Tibial nerve (tissue), 4 donors: ENCODE results near the gene ZNF761. TPM values are rescaled to one million over a fixed set of nuclear protein-coding genes. Genes with fewer than 3 reads are reported as not detected.
"Not testable (repeated sequence)": the region's sequence is repeated elsewhere in the genome, so short reads cannot be mapped to it uniquely, and the experiment has no call there.

Experiments
- DNase-seq, 2 donors: peaks; one replicate each; pipeline ENCODE4 v3.0.0-alpha.2; 2019; ENCODE audit warnings: low spot score in 2 of 2
- H3K27ac ChIP-seq, 4 donors: fragments of 200-600 bp; sonication (generic) in 3 of 4; one replicate each; pipeline ENCODE4 v1.5.1; 2017 to 2019; ENCODE audit warnings: mild to moderate bottlenecking in 1 of 4
- H3K27me3 ChIP-seq, 2 donors: fragments of 200-600 bp; sonication (generic) in 1 of 2; one replicate each; pipeline versions ENCODE4 v1.5.1 to v1.6.0; 2017 to 2019
- H3K36me3 ChIP-seq, 3 donors: fragments of 200-600 bp; sonication (generic); one replicate each; pipeline ENCODE4 v1.5.1; 2018 to 2019
- H3K4me1 ChIP-seq, 4 donors: fragments of 200-600 bp; sonication (generic) in 3 of 4; one replicate each; pipeline ENCODE4 v1.5.1; 2017 to 2019
- H3K4me3 ChIP-seq, 4 donors: fragments of 200-600 bp; sonication (generic) in 3 of 4; one replicate each; pipeline ENCODE4 v1.5.1; 2017 to 2019; ENCODE audit warnings: mild to moderate bottlenecking in 1 of 4, moderate library complexity in 1 of 4
- H3K9me3 ChIP-seq, 4 donors: fragments of 200-600 bp; sonication (generic) in 3 of 4; one replicate each; pipeline ENCODE4 v1.5.1; 2017 to 2019
- CTCF ChIP-seq, 5 experiments: fragments of 200-600 bp in 3 of 5; fragments of 450-650 bp in 2 of 5; sonication (generic) in 3 of 5; IDR thresholded peaks; one replicate each; pipeline ENCODE4 v1.5.1; 2016 to 2019; ENCODE audit warnings: antibody characterized with exemption in 5 of 5, mild to moderate bottlenecking in 3 of 5, moderate library complexity in 2 of 5
- EP300 ChIP-seq, 2 donors: sonication (generic); formaldehyde crosslinking; IDR thresholded peaks; one replicate each; pipeline ENCODE4 v1.6.1; 2017; ENCODE audit warnings: antibody characterized with exemption in 2 of 2, mild to moderate bottlenecking in 1 of 2
- POLR2A ChIP-seq, 2 donors: fragments of 450-650 bp; IDR thresholded peaks; one replicate each; pipeline ENCODE4 v1.6.1; 2017; ENCODE audit warnings: antibody characterized with exemption in 2 of 2, mild to moderate bottlenecking in 2 of 2, moderate library complexity in 2 of 2
- WGBS, 2 donors: methylation state at CpG; one replicate each; pipeline ENCODE4 v1.1.5; 2018; 5-methylcytosine and 5-hydroxymethylcytosine counted together
- total RNA-seq, 4 donors: library from RNA; depleted of rRNA; stranded (reverse); fragments of >200 nt; gene quantifications; one replicate each; pipeline ENCODE4 v1.1.0, GENCODE V29; 2016

Gene ZNF761
- total RNA-seq, 4 donors from 2014 or later, result 9.2 to 15.3 (median 10.5) TPM

DNA sequence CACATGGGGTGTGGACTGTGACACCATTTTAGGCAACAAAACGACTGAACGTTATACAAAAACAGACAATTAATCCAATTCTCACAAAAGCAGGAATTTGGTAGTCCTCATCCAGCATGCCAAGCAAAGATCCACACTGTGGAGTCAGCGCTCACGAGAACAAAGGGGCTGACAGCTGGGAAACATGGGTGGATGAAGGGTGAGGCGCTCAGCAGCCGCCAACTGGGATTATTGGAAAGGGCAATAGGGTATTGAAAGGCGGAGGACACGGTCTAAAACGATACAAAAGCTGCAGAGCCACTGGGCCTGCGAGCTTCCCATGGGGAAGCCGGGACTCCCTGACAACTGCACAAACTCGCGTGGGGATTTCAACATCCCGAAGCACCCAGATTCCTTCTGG is 31.1 kb downstream of the ZNF761 start:
- no peak for DNase-seq
- H3K9me3 ChIP-seq, result peaks cover 0 to 49% (median 5%) of the 10 kb centered on the region in 4 donors
- no peak overlapping the region for H3K4me3 ChIP-seq
- peaks cover 0 to 13% (median 0%) of the 10 kb centered on the region in 3 donors for H3K36me3 ChIP-seq
- TF ChIP-seq EP300 (IDR thresholded peaks at IDR 0.05) (no peak), CTCF (IDR thresholded peaks at IDR 0.05) (no peak), POLR2A (IDR thresholded peaks at IDR 0.05) (no peak)
- H3K27ac ChIP-seq, result no peak overlapping the region
- WGBS, 2 donors, result 37 to 49% methylated on average over 14 of the region's 14 CpGs
- peaks cover 0 to 7% of the 10 kb centered on the region in 2 donors for H3K27me3 ChIP-seq
- peaks cover 0 to 7% (median 3%) of the 10 kb centered on the region in 4 donors for H3K4me1 ChIP-seq

DNA sequence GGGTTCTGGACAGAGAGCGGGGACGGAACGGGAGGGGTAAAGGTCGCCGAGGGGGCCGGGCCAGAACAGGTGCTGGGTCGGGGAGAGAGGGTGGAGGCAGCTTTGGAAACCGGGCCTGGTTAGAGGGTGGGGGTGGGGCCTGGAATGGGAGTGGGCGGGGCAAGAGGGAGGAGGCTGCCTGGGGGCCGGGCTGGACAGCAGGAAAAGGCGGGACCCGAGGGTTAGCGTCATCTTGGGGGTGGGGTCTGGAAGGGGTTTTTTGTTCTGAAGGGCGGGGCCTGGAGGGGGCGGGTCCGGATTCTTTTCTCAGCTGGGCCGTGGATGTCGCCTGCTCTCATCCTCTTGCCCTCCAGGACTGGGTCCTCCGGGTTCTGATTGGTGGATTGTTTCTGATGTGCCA is 31.5 kb downstream of the ZNF761 start:
- Histone ChIP-seq H3K4me3 (no peak overlapping the region), H3K27me3 (peaks cover 0 to 7% of the 10 kb centered on the region in 2 donors), H3K27ac (no peak overlapping the region)

DNA sequence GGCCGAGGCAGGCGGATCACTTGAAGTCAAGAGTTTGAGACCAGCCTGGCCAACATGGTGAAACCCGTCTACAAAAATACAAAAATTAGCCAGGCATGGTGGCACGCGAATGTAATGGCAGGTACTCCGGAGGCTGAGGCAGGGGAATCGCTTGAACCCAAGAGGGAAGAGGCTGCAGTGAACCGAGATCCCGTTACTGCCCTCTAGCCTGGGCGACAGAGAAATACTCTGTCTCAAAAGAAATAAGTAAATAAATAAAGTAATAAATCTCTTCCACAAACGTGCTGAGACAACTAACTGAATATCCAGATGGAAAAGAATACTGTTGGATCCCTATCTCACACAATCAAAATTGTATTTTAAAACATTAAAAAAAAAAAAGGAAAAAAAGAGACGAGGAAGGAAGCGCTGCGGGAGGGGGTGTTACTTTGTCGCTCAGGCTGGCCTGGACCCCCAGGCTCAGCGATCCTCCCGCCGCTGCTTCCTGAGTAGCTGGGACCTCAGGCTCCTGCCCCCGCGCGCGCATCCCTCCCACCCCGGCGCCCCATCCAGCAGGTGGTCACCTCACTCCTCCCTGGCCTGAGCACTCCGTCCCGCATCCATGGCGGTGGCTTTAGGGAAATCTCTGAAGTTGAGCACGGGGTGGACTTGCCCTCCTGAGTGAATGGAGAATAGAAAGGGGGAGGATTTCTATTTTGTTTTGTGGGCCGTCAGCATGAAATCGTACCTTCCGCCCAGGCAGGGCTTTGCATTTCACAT is 35.1 kb downstream of the ZNF761 start:
- TF ChIP-seq EP300 (IDR thresholded peaks at IDR 0.05) (no peak), CTCF (IDR thresholded peaks at IDR 0.05) (no peak), POLR2A (IDR thresholded peaks at IDR 0.05) (no peak)
- H3K27me3 ChIP-seq, result peaks cover 0 to 7% of the 10 kb centered on the region in 2 donors
- peaks cover 0 to 17% (median 0%) of the 10 kb centered on the region in 3 donors for H3K36me3 ChIP-seq
- DNase-seq, result no peak
- H3K9me3 ChIP-seq, result peaks cover 0 to 16% (median 0%) of the 10 kb centered on the region in 4 donors
- peak overlapping the region; percentile 56 to 80 (median 69) for H3K4me3 ChIP-seq
- 9% methylated on average over 31 of the region's 31 CpGs for WGBS, 2 donors
- peaks cover 0 to 14% (median 6%) of the 10 kb centered on the region in 4 donors for H3K4me1 ChIP-seq
- H3K27ac ChIP-seq, result peak overlapping the region in 2 of 4 donors; percentile 66 to 82

More for the DNA sequence above, 31.5 kb downstream of the ZNF761 start:
- no peak for DNase-seq
- peaks cover 0 to 9% (median 0%) of the 10 kb centered on the region in 3 donors for H3K36me3 ChIP-seq
- peaks cover 0 to 45% (median 3%) of the 10 kb centered on the region in 4 donors for H3K9me3 ChIP-seq
- WGBS, 2 donors, result 7 to 12% methylated on average over 13 to 19 of the region's 19 CpGs
- H3K4me1 ChIP-seq, result peaks cover 0 to 11% (median 3%) of the 10 kb centered on the region in 4 donors
- TF ChIP-seq EP300 (IDR thresholded peaks at IDR 0.05) (no peak), POLR2A (IDR thresholded peaks at IDR 0.05) (no peak), CTCF (IDR thresholded peaks at IDR 0.05) (no peak)

GRCh38 chr19:53467485-53468262 is 35.9 kb downstream of the ZNF761 start, which contains the start of gene ZNF813:
Gene ZNF813, plus strand, starts transcription at chr19:53467733. Its CDS starts 16,090 bp downstream, at chr19:53483823.
- peak within 1 kb of the TSS; percentile 56 to 80 (median 69) for H3K4me3 ChIP-seq
- H3K27ac ChIP-seq, result peak within 1 kb of the TSS in 3 of 4 donors; percentile 30 to 82 (median 66)
- peaks cover 0 to 14% (median 6%) of the 10 kb centered on the region in 4 donors for H3K4me1 ChIP-seq
- peaks cover 0 to 10% (median 0%) of the 10 kb centered on the region in 4 donors for H3K9me3 ChIP-seq
- peak; percentile 94 to 97 for DNase-seq
- TF ChIP-seq EP300 (IDR thresholded peaks at IDR 0.05) (peak; percentile 31 to 69), POLR2A (IDR thresholded peaks at IDR 0.05) (peak; percentile 34 to 40), CTCF (IDR thresholded peaks at IDR 0.05) (no peak)
- H3K36me3 ChIP-seq, result peaks cover 0 to 25% (median 0%) of the 10 kb centered on the region in 3 donors
- H3K27me3 ChIP-seq, result peaks cover 0 to 7% of the 10 kb centered on the region in 2 donors
- WGBS, 2 donors, result 1% methylated on average over 41 to 49 of the region's 55 CpGs

DNA sequence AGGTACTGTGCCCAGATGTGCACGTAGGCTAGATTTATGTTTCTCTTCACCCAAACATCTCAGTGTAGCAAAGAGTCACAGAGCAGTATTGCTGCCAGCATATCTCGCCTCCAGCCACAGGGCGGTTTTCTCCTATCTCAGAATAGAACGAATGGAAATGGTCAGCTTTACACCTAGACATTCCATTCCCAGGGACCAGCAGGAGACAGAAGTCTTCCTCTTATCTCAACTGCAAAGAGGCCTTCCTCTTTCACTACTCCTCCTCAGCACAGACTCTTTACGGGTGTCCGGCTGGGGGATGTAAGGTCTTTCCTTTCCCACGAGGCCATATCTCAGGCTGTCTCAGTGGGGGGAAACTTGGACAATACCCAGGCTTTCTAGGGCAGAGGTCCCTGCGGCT is 36.8 kb downstream of the ZNF761 start:
- peaks cover 0 to 12% (median 0%) of the 10 kb centered on the region in 4 donors for H3K9me3 ChIP-seq
- peaks cover 0 to 34% (median 0%) of the 10 kb centered on the region in 3 donors for H3K36me3 ChIP-seq
- 23 to 25% methylated on average over 8 of the region's 8 CpGs for WGBS, 2 donors
- H3K27me3 ChIP-seq, H3K27ac ChIP-seq, DNase-seq: not testable (repeated sequence)
- H3K4me3 ChIP-seq, result peak overlapping the region in 2 of 4 donors; percentile 67 to 80
- peaks cover 0 to 14% (median 6%) of the 10 kb centered on the region in 4 donors for H3K4me1 ChIP-seq
